GM21390 (cell line): ENCODE measurements around the gene ARHGDIA.

Experiments used
- ATAC-seq: cut with Tn5 transposase; IDR thresholded peaks from one replicate; pipeline ENCODE4 v1.9.1; 2021; ENCODE audit not compliant: unreplicated experiment

ARHGDIA gene

GRCh38 chr17:81828656-81829055 lies 42.5 kb downstream of the ARHGDIA start:
- no peak for ATAC-seq

DNA sequence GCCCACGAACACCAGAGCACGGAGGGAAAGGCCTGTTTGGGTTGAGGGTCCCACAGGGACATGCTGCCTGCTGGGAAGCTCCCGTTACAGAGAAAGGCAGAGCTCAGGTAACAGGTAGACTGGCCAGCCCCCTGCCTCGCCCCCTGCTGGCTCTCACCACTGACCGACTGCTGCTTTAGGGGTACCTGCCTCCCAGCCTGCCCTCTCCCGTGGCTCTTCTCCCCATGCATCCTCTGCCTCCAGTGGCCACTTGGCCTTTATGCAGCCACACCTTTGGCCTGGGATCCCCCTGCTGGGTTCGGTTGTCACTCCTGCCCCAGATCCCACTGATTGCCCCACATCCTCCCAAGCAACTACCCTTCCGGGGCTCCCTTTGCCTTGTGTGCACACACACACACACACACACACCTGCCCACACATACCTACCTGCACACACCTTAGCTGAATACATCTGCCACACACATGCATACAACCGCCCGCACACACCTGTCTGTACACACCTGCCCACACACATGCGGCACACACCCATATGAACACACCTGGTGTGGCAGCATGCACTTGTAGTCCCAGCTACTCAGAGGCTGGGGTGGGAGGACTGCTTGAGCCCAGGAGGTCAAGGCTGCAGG lies 45.2 kb downstream of the ARHGDIA start:
- ATAC-seq: no peak

GRCh38 chr17:81824595-81824994 lies 46.5 kb downstream of the ARHGDIA start:
- ATAC-seq: no peak

- no peak for ATAC-seq
Observed at GRCh38 chr17:81823820-81824550, 47.2 kb downstream of the ARHGDIA start.

DNA sequence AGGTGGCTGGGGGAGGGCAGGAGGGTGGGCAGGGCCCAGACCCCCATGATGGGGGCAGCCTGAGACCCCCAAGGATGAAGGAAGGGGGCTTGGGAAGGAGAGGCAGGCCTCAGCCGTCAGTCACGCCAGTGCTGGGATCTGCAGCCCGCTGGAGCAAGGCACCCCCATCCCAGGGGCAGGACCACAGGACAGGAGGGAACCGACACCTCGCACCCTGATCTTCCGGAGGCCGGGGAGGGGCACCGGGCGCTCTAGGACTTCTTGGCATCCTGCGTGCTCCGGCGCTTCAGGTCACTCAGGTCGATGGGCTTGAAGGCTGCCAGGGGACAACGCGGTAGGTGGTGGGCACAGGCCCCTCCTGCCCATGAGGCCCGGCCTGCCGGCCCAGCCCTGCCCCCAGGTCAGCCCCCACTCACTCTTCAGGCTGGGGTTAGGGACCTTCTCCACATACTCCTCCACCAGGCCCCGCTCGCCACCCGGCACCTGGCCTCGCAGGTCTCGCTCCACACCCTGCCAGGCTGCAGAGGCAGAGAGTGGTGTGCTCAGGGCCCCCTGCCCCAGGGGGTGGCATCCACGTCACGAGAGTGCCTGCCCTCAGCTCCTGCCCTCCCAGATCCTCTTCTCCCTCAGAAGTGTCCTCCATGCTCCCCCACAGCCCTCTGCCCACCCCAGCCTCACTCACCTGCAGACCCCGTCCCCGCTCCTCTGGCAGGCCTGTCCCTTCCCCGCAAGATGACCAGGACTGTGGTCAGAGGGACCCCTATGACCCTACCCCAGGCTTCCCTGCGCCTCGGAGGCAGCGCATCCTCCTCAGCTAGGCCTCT lies 47.9 kb downstream of the ARHGDIA start:
- no peak for ATAC-seq

DNA sequence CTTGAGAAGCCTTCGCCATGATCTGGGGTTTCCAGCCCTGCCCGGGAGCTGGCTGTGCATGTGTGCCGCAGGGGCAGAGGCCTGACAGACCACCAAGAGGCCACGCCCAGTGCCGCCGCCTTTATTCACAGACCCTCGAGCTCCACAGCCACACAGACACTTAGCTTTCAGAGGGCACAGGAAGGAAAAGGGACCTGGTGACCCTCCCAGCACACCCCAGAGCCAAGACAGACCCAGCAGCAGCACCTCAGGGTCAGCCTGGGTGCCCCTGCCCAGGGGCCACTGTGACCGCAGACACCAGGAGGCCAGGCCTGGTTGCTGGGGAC lies 48.9 kb downstream of the ARHGDIA start:
- no peak for ATAC-seq

- ATAC-seq: no peak
Observed at GRCh38 chr17:81821603-81822311, 49.4 kb downstream of the ARHGDIA start.

GRCh38 chr17:81821147-81821546 lies 50.0 kb downstream of the ARHGDIA start:
- ATAC-seq: no peak

DNA sequence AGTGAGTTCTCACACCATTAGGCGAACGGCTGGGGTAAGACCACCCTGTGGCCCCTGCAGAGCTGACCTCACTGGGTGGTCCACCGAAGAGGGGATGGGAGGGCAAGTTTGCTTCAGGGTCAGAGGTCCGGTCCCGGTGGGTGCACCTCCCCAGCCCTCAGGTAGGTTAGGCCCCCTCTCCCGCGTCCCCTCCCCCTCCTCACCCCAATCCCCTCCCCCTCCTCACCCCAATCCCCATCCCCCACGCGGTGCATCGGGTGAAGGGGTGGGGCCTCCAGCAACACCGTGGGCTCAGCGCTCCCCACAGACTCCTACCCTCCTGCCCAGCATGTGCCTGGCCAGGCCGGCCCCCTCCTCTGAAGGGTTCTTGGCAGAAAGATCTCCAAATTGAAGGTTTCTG lies 51.4 kb downstream of the ARHGDIA start:
- ATAC-seq: no peak

- no peak for ATAC-seq
Observed at GRCh38 chr17:81817758-81818147, 53.4 kb downstream of the ARHGDIA start.
